Muscle layer of duodenum (tissue), 2 donors: ENCODE data around the gene RBM11.
A peak's percentile ranks its signal among the peaks of the same experiment; 100 is the strongest.

ENCODE experiments used
- H3K27ac ChIP-seq: one replicate; pipeline ENCODE4 v1.7.0; 2013; ENCODE audit warnings: mild to moderate bottlenecking, low read length
- H3K27me3 ChIP-seq: one replicate; pipeline ENCODE4 v1.7.0; 2013; ENCODE audit warnings: low read depth, mild to moderate bottlenecking, control low read depth, low read length
- H3K36me3 ChIP-seq, 2 donors: one replicate each; pipeline ENCODE4 v1.7.0; 2013; ENCODE audit warnings: low read length in 2 of 2, control low read depth in 1 of 2, mild to moderate bottlenecking in 1 of 2; ENCODE audit not compliant: insufficient read depth in 2 of 2, control insufficient read depth in 1 of 2
- H3K4me1 ChIP-seq, 2 donors: one replicate each; pipeline ENCODE4 v1.7.0; 2013; ENCODE audit warnings: low read length in 2 of 2, mild to moderate bottlenecking in 2 of 2, control low read depth in 1 of 2, moderate library complexity in 1 of 2; ENCODE audit not compliant: insufficient read depth in 2 of 2, control insufficient read depth in 1 of 2
- H3K4me3 ChIP-seq, 2 donors: one replicate each; pipeline ENCODE4 v1.7.0; 2013; ENCODE audit warnings: low read length in 2 of 2, low read depth in 1 of 2, mild to moderate bottlenecking in 1 of 2
- H3K9me3 ChIP-seq, 2 donors: one replicate each; pipeline ENCODE4 v1.7.0; 2013; ENCODE audit warnings: low read length in 2 of 2, control low read depth in 1 of 2, mild to moderate bottlenecking in 1 of 2; ENCODE audit not compliant: control insufficient read depth in 1 of 2
- donor health status: healthy.

The RBM11 gene

DNA sequence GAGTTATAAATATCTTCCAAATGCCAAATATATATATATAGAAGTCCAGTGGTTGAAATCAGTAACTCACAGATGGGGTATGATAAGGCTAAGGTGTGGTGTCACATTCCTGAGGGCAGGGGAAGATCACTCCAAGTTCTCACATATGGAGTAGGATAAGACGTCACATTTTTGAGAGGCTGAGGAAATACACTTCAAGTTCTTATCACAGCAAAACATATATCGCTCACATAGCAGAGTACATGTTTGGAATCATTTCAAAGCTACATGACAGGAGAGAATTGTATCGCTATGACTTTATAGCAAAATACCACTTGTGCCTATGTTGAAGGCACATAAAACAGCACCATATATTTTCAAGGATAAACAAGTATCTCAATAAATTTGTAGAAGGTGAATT, 55.1 kb downstream of the RBM11 start:
- no peaks in the 10 kb centered on the region for H3K27me3 ChIP-seq
- no peak overlapping the region for H3K4me3 ChIP-seq
- H3K4me1 ChIP-seq = no peaks in the 10 kb centered on the region
- H3K27ac ChIP-seq = no peak overlapping the region
- H3K36me3 ChIP-seq = no peaks in the 10 kb centered on the region
- no peaks in the 10 kb centered on the region for H3K9me3 ChIP-seq

DNA sequence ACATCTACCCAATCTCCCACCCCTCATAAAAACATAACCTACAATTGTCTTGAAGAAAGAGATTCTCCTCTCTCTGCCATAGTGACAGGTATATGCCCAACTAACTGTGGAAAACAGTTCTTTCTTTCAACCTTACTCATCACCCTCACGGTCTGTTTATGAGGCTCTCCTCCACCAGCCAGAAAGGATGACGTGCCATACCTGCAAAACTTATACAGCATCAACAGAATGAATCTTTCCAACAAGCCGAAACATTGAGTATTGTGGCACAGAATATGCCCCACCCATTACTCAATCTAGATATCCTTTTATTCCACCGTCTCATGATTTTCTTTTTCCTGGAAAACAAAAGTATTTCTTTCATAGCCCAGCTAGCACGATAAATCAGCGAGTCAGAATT, 55.7 kb downstream of the RBM11 start:
- Histone ChIP-seq H3K36me3 (no peaks in the 10 kb centered on the region), H3K27me3 (no peaks in the 10 kb centered on the region), H3K4me3 (no peak overlapping the region), H3K27ac (no peak overlapping the region), H3K4me1 (no peaks in the 10 kb centered on the region), H3K9me3 (no peaks in the 10 kb centered on the region)

DNA sequence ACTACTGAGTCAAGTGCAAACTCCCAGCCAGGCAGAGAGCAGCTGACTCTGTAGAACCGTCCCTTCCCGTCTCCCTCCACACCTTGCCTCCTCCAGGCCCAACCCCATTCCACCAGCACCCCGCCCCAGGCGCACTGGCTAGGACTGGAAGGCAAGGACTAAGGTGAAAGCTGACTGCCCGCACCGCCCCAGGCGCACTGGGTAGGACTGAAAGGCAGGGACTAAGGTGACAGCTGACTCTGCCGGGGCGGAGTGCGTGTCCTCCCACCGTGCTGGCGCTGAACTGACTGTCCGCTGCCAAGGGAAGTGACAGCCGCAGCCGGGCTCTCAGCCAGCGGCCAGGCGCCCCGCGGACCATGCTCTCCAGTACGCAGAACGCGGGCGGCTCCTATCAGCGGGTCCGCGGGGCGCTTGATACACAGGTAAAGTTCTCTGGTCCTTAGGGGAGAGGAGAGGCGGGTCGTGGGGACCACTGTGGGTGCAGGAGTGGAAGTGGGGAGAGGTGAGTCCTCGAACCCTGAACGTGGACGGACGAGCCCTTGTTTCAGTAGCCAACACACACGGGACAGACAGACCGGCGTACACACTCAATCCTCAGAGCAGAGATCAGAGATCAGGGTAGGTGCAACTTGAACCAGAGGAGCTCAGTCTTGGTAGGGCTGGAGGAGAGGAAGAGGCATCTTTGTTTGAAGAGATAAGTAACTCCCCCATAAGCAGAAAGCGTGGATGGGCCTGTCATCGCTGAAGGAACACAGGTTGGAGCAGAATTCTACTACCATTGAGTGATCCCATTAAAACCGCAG, 58.0 kb downstream of the RBM11 start:
- H3K4me1 ChIP-seq = no peaks in the 10 kb centered on the region
- H3K9me3 ChIP-seq = no peaks in the 10 kb centered on the region
- no peaks in the 10 kb centered on the region for H3K27me3 ChIP-seq
- no peaks in the 10 kb centered on the region for H3K36me3 ChIP-seq
- no peak overlapping the region for H3K27ac ChIP-seq
- peak overlapping the region; percentile 25 to 31 for H3K4me3 ChIP-seq

DNA sequence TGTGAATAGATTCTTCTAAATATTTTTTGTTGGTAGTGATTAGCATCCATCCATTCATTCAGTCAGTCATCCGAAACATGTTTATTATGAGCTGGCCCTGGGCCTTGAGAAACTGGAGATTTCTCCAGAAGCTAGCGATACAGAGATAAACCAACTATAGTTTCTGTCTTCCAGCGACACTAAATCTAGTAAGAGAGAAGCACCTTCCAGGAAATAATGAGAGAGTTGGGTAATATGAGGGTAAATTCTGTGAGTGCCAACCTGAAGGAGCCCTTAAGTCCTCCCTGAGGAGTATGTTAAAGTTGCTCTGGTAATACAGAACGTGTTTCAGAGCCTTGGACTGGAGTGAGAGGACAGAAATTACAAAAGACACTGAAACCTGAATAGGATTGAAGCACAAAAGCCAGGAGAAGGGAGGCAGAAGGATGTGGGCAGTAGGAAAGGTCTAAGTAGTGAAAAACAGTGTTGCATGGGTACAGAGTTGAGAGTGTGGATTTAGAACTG, 59.8 kb downstream of the RBM11 start:
- no peaks in the 10 kb centered on the region for H3K27me3 ChIP-seq
- no peaks in the 10 kb centered on the region for H3K36me3 ChIP-seq
- H3K9me3 ChIP-seq = no peaks in the 10 kb centered on the region
- no peak overlapping the region for H3K4me3 ChIP-seq
- no peaks in the 10 kb centered on the region for H3K4me1 ChIP-seq
- no peak overlapping the region for H3K27ac ChIP-seq
